ENCODE data around the gene ADARB2.

The ADARB2 gene

DNA sequence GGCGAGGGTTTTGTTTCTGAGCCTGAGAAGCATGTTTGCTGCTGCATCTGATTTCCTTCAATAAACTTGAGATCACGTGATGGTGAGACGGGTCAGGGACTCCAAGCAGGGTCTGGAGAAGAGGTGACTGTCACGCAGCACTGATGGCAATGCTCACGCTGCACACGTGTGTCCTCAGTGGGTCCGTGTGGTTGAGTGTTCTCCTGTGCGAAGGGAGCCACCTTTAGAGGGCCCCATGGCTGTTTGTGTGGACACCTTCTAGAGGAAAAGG lies 580.8 kb downstream of the ADARB2 start:
- DNase-seq = no peak

DNA sequence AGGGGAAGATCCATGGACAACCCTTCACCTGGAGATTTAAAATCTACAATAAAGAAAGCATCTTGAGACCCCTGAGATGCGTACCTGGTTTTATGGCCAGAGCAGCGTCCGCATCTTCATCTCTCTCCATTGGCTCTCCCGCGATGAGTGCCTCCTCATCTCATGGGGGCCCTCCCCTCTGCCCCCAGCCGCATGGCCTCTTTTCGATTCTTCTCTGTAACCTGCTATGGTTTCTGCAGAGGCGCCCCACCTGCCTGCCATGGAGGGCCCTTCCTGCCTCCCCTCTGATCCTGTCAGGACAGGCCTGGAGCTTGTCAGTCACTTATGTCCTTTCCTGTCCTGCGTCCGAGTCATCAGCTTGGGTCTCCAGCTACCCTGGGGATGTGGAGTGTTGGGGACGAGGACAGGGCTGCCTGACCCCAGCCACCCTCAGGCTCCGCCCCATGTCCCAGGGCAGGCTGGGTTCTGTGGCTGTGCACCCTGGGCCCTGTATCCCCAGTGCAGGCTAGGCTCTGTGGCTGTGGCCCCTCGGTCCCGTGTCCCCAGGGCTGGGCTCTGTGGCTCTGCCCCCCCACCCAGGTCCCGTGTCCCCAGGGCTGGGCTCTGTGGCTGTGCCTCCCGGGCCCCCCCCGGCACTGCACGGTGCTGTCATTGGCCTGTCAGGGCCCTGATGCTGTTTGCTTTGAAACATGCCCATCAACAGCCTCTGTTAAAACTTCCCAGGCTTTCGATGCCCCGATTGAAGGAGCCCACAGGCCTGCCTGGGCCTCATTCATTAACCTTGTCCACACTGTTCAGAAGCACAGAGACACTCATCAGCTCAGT lies 581.3 kb downstream of the ADARB2 start:
- no peak for DNase-seq

DNA sequence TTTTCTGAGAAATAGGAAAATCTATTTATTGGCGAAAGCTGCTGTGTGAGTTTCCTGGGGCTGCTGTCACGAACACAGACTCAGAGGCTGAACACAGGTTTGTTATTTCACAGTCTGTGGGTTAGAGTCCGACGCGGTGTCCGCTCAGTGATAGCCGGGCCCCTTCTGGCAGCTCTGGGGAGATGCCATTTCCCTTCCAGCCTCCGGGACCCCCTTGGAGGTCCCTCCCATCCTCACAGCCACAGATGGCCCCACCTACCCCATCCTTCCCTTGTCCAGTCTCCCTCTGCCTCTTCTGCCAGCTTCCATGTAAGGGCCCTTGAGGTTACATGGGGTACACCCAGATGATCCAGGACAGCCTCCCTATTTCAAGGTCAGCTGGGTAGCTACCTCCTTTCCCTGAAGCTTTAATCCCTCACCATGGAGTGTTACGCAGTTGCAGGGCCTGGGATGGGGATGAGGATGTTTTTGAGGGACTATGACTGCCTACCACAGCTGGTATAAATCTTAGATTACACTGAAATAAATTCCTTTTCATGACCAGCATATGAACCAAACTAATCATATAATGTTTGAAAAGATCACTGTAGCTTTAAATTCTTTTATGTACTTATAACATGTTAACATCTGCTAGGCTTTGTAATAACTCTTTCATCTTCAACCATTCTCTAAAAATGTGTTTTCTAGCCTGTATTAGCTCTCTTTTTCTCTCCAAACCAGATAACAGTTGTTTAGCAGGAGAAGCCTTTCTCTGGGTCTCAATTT lies 582.6 kb downstream of the ADARB2 start:
- no peak for DNase-seq

DNA sequence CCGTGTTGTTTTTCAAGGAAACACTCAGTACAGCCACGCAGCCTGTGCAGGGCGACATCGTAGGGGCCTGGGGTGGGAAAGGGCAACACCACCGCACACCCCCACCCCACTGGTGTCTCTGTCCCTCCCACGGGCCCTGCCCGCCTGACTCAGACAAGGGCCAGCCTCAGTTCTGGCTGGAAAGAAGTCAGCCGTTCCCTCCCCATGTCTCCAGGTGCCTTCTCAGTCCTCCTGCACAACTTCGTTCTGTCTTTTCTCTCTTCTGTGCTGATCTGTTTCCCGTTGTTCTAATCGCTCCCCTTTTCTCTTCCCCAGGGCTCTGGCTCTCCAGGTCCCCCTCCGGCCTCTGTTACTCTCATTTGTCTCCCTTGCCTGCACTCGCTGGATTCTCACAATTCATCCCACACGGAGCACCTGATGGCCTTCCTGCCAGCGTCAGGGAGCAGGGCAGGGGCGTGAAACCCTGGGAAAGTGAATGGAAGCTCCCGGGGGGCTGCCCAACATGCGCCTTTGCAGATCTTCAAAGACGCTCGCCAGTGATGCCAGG lies 583.4 kb downstream of the ADARB2 start:
- no peak for DNase-seq

DNA sequence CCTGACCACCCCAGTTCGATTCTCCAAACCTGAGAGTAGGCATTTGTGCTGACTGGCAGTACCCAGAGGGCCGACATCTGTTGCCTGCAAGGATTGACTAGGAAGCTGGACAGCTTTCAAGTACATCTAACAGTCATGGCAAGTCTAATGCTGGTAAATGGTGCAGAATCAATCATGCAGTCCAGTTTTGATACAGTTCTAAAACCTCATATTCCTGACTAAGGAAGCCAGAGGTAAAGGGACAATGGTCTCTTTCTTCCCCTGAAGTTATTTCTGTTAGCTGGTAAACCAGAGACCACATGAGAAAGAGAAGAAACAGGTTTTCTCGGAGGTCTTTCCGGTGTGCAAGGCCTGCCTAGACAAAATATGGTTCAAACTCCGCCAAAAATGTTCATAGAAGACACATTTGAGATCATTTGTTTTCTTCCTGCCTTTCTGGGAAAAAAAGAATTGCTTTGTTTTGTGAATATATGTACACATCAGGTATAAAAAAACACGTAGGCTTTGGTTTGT lies 584.0 kb downstream of the ADARB2 start:
- no peak for DNase-seq

DNA sequence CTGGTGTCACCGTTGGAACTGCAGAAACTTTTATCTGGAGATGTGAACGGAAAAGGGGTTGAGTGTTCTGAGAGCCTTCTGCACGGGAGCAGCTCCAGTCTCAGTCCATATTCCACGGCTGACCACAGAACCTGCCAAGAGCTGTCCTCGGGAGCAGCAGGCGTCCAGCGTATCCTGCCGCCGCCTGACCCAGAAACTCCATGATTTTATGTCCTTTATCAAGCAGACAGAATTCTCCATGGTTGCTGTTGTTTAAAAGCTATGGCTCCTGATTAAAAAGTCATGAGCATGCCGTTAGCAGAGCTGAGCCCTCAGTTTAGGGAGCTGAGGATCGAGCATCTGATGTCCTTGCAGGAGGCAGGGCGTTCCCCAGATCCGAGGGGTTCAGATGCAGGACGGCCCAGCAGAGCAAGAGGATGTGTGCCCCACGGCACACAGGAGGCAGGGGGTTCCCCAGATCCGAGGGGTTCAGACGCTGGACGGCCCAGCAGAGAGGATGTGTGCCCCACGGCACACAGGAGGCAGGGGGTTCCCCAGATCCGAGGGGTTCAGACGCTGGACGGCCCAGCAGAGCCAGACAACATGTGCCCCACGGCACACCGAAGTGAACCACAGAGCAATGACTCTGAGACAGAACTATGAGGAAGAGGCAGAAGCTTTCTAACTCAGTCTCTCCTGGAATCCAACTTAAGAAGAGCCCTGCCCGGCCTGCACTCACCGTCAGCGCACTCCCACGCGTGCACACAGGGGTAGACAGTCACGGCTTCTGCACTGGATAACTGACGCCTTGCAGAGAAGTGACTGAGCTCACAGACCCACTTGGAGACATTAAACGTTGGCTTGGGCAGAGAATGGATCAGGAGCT lies 584.7 kb downstream of the ADARB2 start:
- no peak for DNase-seq

DNA sequence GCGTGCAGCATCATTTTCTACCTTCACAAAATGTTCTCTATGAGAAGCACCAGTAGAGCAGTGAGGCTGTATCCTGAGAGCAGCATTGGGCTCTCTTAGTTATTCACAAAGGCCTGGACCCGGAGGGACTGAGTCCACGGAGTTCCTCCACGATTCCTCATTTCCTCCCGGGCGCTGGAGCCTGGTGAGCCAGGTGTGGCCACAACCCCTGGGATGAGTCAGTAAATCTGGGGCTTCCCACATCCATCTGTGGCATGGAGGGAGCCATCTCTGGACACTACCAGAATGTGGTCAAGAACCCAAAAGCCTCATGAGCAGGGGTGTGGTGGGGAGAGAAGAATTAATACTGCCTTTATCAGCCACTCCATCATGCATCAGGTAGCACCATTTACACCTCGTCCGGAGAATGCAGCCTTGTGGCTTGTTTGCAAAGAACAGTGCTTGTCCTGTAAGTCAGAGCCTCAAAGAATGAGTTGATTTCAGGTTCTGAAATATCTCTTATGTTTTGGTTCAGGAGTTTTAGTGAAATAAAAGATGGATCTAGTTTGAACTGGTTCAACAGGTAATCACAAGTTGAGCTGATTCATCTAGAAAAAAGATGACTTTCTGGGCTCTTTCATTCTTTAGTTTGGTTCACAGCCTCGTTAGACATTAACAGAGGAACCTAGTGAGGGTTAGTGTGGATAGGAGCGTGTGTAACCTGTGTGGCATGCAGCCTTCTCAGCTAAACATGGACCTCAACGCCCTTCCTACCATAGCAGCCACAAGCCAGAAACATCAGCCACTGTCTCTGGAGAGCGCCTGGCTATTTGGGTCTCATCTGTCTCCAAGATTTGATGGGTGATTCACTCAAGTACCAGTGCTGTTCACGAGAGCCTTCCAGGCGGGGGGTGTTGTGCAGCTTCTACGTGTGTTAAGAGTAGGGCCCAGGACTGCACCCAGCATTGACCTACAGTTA lies 586.0 kb downstream of the ADARB2 start:
- DNase-seq = no peak

DNA sequence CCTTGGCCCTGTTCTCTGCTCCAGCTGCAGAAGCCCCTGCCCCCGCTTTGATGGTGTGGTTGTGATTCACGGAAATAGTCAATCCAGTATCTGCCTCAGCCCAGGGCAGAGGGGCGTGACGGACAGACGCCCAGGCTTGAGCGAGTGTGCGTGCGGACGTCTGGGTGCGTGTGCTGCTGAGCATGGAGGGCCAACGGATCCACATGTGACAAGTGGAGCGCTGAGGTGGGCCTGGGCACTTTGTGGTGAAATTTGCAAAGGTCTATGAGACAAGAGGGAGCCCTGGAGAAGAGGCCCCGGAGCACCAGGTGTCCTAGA lies 586.7 kb downstream of the ADARB2 start:
- DNase-seq = no peak

DNA sequence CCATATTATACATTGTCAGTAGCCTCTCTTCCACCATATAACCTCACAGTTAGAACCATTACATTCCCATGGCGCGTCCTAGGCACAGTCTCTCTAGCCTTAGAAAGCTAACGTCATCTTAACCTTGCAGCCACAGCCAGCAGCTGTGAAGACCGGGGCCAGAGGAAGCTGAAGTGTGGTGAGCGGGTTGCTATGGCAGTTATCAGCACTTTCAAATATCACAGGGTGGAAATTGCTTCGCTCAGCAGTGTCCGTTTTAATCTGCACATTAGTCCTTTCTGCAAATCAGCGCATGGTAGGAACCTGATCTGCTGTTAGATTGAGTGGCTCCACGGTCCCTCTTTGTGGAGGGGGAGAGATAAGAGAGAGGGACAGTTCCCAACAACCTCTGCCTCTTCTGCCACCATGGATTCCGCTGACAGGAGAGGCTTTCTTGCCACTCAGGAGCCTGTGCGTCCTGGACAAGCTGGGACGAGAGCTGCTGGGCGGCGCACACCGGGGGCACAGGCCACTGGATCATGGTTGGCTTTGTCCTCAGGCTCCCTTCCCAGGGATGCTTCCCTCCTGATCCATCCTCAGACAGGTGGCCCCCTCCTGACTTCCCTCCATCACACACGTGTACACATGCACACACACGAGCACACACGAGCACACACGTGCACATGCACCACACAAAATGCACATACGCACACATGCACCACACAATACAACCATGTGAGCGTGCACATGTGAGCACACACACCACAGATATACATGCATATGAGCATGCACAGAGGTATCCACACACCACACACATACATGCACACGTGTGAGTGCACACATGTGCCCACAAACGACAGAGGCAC lies 587.3 kb downstream of the ADARB2 start:
- DNase-seq = no peak

DNA sequence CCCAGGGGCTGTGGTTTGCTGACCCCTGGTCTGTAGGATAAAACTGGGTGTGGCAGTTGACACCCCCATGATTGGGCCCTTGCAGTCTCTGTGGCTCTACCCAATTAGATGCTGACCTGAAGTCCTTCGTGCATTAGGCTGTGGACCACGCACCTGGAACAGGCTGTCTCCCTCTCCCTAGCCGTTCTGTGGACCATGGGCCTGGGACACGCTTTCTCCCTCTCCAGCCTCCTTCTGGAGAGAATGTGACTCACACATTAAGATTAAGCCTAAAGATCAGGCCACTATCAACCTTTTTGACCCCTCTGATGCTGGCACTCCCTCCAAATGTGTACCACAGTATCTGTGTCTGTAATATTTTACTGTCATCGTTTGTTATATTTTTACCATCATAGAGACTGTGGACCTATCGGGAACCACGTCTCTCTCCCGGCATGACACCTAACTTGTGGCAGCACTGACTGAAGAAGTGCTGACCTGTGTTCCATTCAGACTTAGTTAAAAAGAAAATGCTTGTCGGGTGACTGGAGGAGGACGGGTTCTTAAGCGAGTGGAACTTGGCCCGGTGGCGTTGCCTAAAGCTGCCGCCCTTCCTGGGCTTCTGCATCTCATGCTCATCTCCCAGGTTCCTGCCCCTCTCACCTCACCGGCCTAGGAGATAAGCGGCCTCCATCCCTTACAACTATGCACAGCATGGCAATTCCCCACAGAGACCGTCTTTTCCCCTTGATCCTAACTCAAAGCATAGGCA lies 588.3 kb downstream of the ADARB2 start:
- no peak for DNase-seq

DNA sequence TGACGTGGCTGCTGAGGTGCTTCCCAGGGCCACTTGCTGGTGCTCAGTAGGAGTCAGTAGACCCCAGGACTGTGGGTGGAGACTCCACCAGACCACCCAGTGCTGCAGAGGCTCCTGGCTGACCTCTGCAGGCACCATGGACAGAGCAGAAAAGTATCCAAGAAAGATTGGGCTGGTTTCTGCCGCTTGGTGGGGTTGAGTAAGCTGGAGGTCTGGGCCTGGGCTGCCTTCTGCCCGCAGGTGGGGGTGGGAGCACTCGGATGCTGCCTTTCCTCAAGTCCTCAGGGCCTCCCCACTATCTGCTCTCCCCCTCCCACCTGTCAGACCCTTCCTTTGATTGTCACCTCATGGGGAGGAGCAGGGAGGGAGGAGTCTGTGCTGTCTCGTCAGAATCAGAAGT lies 589.5 kb downstream of the ADARB2 start:
- no peak for DNase-seq

DNA sequence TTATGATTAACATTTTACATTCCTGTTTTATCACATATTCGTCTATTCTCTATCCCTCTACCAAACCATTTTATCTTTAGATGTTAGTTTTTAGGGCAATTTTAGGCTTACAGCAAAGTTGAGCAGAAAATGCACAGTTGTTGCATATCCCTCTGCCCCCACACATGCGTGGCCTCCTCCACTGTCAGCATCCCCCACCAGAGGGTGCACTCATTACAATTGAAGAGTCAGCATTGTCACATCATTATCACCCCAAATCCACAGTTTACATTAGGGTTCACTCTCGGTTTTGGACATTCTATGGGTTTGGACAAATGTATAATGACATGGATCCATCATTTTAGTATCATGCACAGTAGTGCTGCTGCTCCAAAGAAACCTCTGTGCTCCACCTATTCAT lies 594.7 kb downstream of the ADARB2 start:
- no peak for DNase-seq

DNA sequence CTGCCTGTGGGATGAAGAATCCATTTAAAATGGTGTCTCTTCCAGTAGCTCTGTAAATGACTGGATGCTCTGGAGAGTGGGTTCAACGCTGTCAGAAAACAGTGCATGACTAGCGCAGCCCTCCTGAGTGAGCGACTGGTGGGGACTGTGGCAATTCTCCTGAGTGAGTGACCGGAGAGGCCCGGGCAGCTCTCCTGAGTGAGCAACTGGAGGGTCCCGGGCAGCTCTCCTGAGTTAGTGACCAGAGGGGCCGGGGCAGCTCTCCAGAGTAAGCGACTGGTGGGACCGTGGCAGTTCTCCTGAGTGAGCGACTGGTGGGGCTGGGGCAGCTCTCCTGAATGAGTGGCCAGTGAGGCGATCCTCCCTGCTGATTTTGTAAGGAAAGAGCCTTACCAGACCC lies 595.6 kb downstream of the ADARB2 start:
- DNase-seq = no peak

DNA sequence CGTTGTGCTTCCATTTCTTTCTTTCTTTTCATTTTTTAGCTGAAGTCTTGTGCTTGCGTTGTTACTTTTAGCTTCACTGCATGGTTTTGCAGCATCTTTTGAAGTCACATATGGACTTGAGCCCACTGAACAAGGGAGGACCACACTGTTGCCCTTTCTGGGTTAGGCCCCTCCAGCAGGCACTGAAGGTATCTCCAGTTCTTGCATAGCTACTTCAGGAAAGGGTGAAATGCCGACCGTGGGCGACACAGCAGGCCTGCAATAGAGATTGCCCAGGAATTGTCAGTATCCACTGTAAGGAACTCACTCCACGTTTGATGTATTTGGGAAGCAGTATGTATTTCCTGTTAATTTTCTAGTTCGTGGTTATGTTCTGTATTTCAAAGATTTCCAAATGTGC lies 596.1 kb downstream of the ADARB2 start:
- DNase-seq = no peak

DNA sequence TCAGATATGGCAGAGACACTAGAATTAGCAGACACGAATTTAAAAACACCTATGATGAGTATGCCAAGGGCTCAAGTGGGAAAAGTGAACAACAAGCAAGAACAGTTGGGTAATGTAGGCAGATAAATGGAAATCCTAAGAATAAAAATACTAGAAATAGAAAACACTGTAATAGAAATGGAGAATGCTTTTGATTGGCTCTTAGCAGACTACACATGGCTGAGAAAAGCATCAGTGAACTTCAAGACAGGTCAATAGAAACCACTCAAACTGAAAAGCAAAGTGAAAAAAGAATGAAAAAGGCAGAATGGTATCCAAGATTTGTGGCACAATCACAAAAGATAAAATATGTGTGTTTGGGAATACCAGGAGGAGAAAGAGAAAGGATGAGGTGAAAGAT lies 598.8 kb downstream of the ADARB2 start:
- no peak for DNase-seq

DNA sequence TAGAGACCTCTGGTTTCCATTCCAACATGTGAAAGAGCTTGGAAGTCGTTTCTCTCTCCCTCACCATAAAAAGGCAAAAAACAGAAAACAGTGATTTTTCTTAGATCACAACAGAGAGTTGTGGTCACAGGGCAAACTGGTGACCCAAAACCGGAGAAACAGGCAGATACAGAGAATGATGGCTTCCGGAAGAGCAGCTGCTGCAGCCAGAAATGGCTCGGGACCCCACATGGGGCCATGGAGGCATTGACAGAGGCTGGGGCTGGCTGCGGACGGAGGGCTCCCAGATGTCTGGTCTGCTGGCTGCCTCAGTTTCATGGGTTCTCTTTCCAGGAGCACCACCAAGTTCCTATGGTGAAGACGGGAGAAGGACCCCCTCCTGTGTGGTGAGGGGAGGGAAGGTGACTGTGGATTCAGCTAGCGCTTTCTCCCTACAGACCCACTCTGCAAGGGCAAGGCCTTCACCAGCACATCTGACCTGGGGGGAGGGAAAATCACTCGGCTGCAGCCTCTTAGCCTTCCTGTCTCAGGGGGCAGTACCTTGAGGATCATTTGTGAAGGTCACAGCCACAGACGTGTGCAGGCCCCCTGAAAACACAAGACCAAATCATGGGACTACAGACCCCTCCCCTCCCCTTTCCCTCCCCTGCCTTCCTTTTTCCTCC lies 599.7 kb downstream of the ADARB2 start:
- DNase-seq = no peak

DNA sequence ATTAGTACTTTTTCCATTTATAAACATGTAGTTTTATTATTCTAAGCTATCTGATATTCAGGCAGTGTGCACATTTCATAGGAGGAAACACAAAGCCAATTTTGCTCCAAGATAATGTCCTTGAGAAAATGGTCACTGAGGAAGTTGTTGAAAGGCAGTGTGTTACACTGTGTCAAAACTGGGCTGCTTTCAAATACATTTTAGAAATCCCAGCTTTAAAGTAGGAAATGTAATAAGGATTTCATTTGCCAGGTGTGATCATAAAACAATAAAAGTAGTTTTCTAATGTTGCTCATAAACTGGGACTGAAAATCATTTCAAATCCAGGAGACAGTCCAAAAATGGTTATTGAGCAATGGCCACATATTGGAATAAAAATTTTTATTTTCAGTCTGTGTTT lies 601.1 kb downstream of the ADARB2 start:
- no peak for DNase-seq

DNA sequence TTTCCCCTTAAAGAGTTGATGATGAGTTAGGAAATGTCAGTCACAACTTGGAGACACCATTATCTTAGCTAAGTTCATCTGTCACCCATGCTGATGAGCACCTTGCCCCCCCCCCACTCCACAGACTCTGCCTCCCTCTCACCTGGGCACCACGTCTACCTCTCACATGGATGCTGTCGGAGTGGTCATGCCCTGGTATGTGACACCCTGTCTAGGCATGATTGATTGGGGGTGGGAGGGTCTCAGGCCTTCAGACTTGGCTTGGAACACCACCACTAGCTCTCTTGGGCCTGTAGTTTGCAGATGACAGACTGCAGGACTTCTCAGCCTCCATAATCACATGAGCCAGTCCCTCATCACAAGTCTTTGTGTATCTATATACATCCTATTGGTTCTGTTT lies 603.2 kb downstream of the ADARB2 start:
- no peak for DNase-seq

DNA sequence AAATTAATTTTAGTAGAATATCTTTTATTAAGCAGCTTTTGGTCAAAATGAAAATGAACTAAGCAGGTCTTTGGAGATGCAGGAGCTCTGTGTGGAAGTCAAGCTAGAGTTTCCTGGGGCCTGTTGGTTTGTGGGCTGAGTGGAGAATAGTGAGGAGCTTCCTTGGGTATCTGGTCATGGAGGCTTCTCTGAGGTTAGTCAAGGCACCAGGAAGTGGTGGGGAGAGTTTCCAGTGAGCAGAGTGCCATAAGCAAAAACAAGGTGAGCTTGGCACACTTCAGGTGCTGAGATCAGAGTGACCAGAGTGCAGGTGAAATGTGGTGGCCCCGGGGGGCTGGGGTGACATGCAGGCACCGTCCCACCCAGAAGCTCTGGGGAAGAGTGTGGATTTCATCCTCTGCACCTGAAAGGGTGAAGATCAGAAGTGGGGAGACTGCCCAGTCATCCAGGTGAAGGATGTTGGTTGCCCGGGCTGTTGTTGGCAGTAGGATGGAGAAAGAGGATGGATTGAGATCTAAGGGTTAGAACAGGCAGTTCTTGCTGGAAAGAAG lies 603.8 kb downstream of the ADARB2 start:
- DNase-seq = no peak

DNA sequence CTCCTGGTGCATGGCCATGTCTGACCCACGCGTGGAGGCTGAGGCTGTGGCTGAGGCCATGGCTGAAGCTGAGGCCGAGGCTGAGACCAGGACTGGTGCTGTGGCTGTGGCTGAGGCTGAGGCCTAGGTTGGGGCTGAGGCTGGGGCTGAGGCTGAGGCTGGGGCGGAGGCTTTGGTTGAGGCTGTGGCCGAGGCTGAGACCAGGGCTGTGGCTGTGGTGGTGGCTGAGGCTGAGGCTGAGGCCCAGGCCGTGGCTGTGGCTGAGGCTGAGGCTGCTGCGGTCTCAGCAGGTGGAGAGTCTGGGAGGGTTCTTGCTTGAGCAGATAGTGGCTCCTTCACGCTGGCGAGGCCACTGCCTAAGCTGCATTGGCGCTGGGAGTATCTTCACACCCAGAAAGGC lies 604.7 kb downstream of the ADARB2 start:
- DNase-seq = no peak
